ENCODE measurements around the gene TCF15. TPM values are rescaled to one million over a fixed set of nuclear protein-coding genes. Genes with fewer than 3 reads are reported as not detected.
"Not testable (repeated sequence)": the region's sequence is repeated elsewhere in the genome, so short reads cannot be mapped to it uniquely, and the experiment has no call there.

The TCF15 gene
- total RNA-seq, 1 donor from 2014 or later, result 2.1 TPM

DNA sequence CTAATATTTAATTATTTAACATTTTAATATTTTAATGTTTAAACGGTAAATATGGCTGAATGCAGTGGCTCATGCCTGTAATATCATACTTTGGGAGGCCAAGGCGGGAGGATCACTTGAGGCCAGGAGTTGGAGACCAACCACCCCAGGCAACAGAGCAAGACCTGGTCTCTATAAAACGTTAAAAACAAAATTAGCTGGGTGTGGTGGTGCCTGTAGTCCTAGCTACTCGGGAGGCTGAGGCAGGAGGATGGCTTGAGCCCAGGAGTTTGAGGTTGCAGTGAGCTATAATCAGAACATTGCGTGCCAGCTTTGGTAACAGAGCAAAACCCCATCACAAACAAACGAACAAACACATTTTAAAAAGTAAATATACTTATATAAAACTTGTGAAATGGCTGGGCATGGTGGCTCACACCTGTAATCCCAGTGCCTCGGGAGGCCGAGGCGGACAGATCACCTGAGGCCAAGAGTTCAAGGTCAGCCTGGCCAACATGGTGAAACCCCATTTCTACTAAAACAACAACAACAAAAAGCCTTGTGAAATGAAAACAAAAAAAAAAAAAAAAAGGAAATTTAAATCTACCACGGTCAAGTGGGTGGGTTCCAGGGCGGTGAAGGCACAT, 34.7 kb upstream of the TCF15 start:
- DNase-seq (ENCODE audit: low spot score) (no peak), ATAC-seq (no peak)
- intact Hi-C loops (cut with DNase I), result loop anchor here (10.0 kb wide), 1 partner anchor 80 kb away; no protein-coding TSS in a partner anchor

GRCh38 chr20:642398-643174, 32.5 kb upstream of the TCF15 start:
- DNase-seq (ENCODE audit: low spot score) (peak; percentile 73), ATAC-seq (peak; percentile 59)
- intact Hi-C loops (cut with DNase I), result loop anchor here (10.0 kb wide), 1 partner anchor 78 kb away; no protein-coding TSS in a partner anchor

DNA sequence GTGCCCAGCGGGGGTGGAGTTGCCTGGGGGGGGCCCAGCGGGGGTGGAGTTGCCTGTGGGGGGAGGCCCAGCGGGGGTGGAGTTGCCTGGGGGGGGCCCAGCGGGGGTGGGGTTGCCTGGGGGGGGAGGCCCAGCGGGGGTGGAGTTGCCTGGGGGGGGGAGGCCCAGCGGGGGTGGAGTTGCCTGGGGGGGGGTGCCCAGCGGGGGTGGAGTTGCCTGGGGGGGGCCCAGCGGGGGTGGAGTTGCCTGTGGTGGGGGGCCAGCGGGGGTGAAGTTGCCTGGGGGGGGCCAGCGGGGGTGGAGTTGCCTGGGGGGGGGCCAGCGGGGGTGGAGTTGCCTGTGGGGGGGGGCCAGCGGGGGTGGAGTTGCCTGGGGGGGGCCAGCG, 31.9 kb upstream of the TCF15 start:
- not testable (repeated sequence) for DNase-seq (ENCODE audit: low spot score); ATAC-seq
- intact Hi-C loops (cut with DNase I), result loop anchor here (10.0 kb wide), 1 partner anchor 77 kb away; no protein-coding TSS in a partner anchor

GRCh38 chr20:641516-641875, 31.4 kb upstream of the TCF15 start:
- no peak for DNase-seq (ENCODE audit: low spot score)
- ATAC-seq, result no peak
- intact Hi-C loops (cut with DNase I), result loop anchor here (10.0 kb wide), 1 partner anchor 77 kb away; no protein-coding TSS in a partner anchor

DNA sequence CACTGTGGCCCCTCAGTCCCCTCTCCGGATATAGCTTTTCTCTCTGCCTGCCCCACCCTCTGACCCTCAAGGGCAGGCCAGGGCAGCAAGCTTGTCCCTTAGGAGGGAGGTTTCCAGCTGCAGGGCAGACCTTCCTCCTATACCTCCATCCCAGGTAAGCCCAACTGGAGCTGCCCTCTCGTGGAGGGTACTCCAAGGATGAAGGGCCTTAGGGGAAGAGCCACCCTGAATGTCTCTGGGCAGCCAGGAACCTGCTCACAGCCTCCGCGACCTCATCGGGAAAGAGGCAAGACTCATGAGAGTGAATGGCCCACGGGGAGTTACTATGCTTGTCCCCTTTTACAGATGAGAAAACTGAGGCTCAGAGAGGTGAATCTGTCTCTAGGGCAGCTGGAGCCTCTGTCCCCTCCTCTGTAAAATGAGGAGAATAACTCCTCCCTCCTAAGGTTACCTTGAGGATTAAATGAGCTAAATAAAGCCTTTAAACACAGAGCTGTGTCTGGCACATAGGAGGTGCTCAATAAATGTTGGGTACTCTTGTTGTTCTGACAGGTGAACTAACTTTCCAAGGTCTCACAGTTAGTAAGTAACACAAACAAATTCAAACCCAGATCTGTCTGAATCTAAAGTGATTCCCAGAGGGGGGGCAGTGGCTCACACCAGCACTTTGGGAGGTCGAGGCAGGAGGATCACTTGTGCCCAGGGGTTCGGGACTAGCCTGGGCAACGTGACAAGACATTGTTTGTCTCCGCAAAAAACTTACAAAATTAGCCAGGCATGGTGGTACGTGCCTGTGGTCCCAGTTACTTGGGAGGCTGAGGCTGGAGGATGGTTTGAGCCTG, 30.8 kb upstream of the TCF15 start:
- ATAC-seq (no peak), DNase-seq (ENCODE audit: low spot score) (no peak)
- intact Hi-C loops (cut with DNase I), result loop anchor here (10.0 kb wide), 1 partner anchor 76 kb away; no protein-coding TSS in a partner anchor

- no peak for ATAC-seq
- intact Hi-C loops (cut with DNase I), result no loop called here
- no peak for DNase-seq (ENCODE audit: low spot score)
Observed at GRCh38 chr20:638579-638978, 28.5 kb upstream of the TCF15 start.

DNA sequence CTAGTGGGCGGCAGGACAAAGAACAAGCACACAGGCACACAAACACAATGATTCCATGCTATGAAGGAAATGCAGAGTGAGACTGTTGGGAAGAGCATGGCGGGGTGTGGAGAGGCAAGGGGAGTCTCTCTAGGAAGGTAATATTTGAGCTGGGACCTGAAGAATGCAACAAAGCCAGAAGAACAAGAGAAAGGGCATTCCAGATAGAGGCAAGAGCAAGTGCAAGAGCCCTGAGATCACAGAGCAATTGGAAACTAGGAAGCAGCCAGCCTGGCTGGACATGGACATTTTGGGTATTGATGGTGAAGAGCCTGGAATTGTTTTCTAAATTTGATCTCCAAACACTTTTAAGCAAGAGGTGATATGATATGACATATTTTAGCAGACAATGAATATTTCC, 27.4 kb upstream of the TCF15 start:
- intact Hi-C loops (cut with DNase I), result no loop called here
- DNase-seq (ENCODE audit: low spot score) (no peak), ATAC-seq (no peak)

- intact Hi-C loops (cut with DNase I), result no loop called here
- ATAC-seq, result no peak
Observed at GRCh38 chr20:635893-636338, 25.8 kb upstream of the TCF15 start.

DNA sequence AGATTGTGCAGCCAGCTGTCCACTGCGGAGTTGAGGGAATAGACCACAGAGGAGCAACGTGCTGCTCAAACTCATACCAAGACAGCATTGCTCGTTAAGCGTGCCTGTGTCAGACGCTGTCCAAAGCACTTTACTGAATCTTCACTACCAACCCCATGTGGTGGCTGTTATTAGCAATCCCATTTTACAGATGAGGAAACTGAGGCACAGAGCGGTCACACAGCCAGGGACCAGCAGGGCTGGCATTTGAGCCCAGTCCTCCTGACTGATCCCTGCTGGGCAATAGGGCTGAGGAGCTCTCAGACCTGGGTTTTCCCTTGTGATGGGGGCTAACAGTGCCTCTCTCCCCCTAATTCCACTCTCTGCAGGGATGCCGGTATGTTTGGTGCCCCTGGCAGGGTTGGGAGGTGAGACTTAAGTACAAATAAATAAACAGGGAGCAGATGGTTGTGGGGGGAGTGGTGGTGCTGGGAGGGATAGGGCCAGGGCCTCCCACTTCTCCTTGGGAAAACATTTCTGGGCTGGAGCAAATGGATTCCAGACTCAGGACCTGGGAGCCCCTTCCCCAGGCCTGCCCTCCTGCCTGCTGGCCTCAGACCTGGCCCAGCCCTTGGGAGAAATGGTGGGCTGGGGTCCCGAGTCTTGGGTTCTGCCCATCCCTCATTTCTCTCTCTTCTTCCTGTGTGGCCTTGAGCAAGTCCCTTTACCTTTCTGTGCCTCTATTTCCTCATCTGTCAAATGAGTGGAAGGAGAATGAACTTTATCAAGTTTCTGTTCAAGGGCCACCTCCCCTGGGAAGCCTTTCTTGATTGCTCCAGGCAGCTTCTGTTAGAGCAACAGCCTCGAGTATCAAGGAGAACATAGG, 25.2 kb upstream of the TCF15 start:
- no peak for DNase-seq (ENCODE audit: low spot score)
- intact Hi-C loops (cut with DNase I), result no loop called here
- no peak for ATAC-seq

More at GRCh38 chr20:635893-636338, 25.8 kb upstream of the TCF15 start:
- DNase-seq (ENCODE audit: low spot score), result no peak

- ATAC-seq, result no peak
- intact Hi-C loops (cut with DNase I), result no loop called here
- no peak for DNase-seq (ENCODE audit: low spot score)
Observed at GRCh38 chr20:634148-634925, 24.2 kb upstream of the TCF15 start.

DNA sequence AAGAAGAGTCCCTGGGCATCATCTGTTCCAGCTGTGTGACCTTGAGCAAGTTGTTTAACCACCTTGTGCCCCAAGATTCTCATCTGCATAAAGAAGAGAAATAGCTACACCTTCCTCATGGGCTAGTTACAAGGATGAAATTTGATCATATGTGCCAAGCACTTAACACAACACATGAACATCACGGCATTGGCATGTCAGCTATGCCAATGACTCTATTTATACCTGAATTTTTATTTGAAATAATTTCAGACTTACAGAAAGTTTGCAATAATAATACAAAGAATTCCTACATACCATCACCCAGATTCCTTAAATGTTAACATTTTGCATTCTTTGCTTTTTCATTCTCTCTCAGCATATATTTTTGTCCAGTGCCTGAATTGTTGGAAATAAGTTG, 21.0 kb upstream of the TCF15 start:
- intact Hi-C loops (cut with DNase I), result no loop called here
- ATAC-seq, result no peak
- no peak for DNase-seq (ENCODE audit: low spot score)

- DNase-seq (ENCODE audit: low spot score), result no peak
- ATAC-seq, result no peak
- intact Hi-C loops (cut with DNase I), result no loop called here
Observed at GRCh38 chr20:626579-626978, 16.5 kb upstream of the TCF15 start.

- ATAC-seq (no peak), DNase-seq (ENCODE audit: low spot score) (no peak)
- intact Hi-C loops (cut with DNase I), result no loop called here
Observed at GRCh38 chr20:625360-625932, 15.3 kb upstream of the TCF15 start.

GRCh38 chr20:623704-624103, 13.6 kb upstream of the TCF15 start:
- DNase-seq (ENCODE audit: low spot score), result no peak
- no peak for ATAC-seq
- intact Hi-C loops (cut with DNase I), result no loop called here

- intact Hi-C loops (cut with DNase I), result no loop called here
- DNase-seq (ENCODE audit: low spot score) (no peak), ATAC-seq (no peak)
Observed at GRCh38 chr20:623021-623420, 12.9 kb upstream of the TCF15 start.

DNA sequence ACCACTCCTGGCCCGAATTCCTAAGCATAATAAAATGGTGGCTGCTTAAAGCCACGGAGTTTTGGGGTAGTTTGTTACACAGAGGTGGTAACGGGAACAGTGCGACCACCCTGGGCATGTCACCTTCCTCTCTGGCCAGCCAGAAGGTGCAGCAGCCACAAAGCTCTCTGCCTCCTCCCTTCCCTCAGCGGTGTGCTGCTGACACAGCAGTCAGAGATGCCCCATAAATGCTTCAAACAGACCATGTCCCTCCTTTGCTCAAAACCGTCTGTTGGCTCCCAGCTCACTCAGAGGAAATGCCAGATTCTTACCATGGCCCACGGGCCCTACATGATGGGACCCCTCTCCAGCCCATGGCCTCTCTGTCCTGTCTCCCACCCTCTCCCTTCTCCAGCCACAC, 12.1 kb upstream of the TCF15 start:
- ATAC-seq (no peak), DNase-seq (ENCODE audit: low spot score) (no peak)
- intact Hi-C loops (cut with DNase I), result no loop called here

- DNase-seq (ENCODE audit: low spot score) (no peak), ATAC-seq (no peak)
- intact Hi-C loops (cut with DNase I), result no loop called here
Observed at GRCh38 chr20:621125-621756, 11.1 kb upstream of the TCF15 start.

Data from sciatic nerve (tissue), 2 donors.